GM06990 (cell line): ENCODE results near the gene KLK3.

ENCODE experiments used
- DNase-seq: peaks from one replicate; pipeline ENCODE4 v3.0.0-alpha.2; 2011; ENCODE audit not compliant: insufficient read length; ENCODE audit errors: extremely low read depth
- H3K27me3 ChIP-seq: replicated peaks from 2 replicates; pipeline ENCODE4 v1.6.0; 2011; ENCODE audit warnings: low read length; ENCODE audit not compliant: control insufficient read depth, insufficient read depth
- H3K36me3 ChIP-seq: 2 replicates; pipeline ENCODE4 v1.5.1; 2011; ENCODE audit warnings: low read length; ENCODE audit not compliant: control insufficient read depth, insufficient read depth
- H3K4me3 ChIP-seq: replicated peaks from 2 replicates; pipeline ENCODE4 v1.5.1; 2011; ENCODE audit warnings: low read depth, mild to moderate bottlenecking, control low read depth, low read length
- TF ChIP-seq, protein P1 (sequence below): IDR thresholded peaks from 2 replicates; pipeline ENCODE4 v1.5.1; 2011; ENCODE audit warnings: low read length, control low read depth, mild to moderate bottlenecking, inconsistent platforms; ENCODE audit not compliant: insufficient read depth, poor library complexity, severe bottlenecking

KLK3 gene

DNA sequence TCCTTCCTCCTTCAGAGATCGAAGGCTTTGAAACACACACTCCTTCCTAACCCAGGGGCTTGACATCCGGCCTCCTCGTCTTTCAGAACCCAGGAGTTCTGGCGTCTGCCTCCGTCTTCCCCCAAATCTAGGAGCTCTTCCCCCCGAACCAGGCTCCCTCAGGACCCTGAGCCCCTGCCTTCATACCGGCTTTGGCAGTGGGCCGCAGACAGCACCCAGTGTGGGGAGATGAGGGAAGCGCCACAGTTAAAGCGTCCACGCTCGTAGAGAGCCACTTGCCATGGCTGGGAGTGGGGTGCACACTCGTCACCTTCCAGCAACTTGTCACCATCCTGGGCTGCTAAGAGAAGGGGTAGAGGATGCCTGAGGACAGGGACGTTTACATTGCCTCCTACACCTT lies 27.2 kb upstream of the KLK3 start:
- no peak for DNase-seq
- TF ChIP-seq, protein P1, sequence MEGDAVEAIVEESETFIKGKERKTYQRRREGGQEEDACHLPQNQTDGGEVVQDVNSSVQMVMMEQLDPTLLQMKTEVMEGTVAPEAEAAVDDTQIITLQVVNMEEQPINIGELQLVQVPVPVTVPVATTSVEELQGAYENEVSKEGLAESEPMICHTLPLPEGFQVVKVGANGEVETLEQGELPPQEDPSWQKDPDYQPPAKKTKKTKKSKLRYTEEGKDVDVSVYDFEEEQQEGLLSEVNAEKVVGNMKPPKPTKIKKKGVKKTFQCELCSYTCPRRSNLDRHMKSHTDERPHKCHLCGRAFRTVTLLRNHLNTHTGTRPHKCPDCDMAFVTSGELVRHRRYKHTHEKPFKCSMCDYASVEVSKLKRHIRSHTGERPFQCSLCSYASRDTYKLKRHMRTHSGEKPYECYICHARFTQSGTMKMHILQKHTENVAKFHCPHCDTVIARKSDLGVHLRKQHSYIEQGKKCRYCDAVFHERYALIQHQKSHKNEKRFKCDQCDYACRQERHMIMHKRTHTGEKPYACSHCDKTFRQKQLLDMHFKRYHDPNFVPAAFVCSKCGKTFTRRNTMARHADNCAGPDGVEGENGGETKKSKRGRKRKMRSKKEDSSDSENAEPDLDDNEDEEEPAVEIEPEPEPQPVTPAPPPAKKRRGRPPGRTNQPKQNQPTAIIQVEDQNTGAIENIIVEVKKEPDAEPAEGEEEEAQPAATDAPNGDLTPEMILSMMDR: no peak
- Histone ChIP-seq H3K27me3 (no peaks in the 10 kb centered on the region), H3K36me3 (no peaks in the 10 kb centered on the region), H3K4me3 (no peak overlapping the region)

DNA sequence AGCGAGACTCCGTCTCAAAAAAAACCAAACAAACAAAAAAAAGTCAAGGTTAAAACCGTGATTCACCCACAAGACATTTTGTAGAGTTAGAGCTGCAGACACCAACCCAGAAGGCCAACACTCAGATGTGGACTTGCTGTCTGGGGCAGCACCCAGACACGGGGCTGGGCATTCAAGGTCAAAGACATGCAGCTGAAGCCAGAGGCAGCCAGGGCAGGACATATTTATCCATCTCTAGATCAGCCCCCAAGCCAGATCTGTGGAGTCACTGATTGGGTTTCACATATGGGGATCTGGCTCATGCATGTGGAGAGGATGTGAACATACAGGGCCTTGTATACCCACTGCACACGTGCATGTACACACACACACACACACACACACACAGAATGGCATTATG lies 24.9 kb upstream of the KLK3 start:
- Histone ChIP-seq H3K36me3 (no peaks in the 10 kb centered on the region), H3K4me3 (no peak overlapping the region), H3K27me3 (no peaks in the 10 kb centered on the region)
- DNase-seq: no peak
- TF ChIP-seq, protein P1: no peak

DNA sequence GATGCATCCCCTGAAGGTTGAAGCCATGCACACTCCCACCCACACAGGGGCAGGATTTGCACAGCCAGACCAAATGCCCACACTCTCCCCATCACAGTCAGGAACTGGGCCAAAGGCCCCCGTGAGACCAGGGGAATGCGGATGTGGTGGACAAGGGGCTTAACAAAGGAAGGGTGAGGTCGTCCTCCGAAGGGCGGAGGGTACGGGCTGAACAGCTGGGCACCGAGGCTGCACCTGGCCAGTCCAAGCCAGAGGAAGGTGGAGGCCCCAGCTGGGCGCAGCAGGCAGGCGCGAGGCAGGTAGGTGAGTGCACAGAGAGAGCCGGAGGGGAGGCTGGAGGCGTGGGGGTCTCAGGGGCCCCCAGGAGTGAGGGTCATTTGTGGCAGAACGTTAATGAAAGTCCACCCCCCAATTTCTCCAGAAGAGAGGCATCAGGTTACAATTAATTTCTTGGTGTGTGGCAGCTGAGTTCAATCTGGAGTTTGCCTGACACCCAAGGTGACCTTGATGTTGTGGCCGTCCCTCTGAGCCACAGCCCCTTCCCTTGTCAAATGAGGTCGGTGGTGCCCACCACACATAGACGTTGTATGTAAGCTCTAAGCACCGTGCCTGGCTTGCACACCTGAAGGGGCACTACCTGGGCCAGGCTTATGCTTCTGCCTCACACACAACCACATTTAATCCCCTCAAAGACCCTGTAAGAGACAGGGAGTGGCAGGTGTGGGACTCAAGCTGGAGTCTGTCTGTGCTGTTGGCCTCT lies 24.3 kb upstream of the KLK3 start:
- H3K36me3 ChIP-seq: no peaks in the 10 kb centered on the region

DNA sequence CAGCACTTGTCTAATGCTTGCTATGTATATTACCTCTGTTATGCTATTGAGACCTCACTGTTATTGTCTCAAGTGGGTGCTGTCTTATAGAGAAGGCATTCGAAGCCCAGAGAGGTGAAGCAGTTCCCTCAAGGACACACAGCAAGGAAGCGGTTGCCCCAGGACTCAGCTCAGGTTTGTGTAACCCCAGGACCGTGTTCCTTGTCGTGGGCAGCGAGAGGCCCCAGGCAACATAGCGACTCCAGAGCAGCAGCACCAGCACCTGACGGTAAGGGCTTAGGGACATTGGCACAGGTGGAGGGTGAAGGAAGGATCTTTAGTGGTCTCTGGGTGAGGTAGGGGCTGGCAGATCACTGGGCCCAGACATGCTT lies 23.7 kb upstream of the KLK3 start:
- H3K27me3 ChIP-seq: no peaks in the 10 kb centered on the region

More for the DNA sequence above, 24.3 kb upstream of the KLK3 start:
- Histone ChIP-seq H3K27me3 (no peaks in the 10 kb centered on the region), H3K4me3 (no peak overlapping the region)
- TF ChIP-seq, protein P1: no peak
- DNase-seq: no peak

DNA sequence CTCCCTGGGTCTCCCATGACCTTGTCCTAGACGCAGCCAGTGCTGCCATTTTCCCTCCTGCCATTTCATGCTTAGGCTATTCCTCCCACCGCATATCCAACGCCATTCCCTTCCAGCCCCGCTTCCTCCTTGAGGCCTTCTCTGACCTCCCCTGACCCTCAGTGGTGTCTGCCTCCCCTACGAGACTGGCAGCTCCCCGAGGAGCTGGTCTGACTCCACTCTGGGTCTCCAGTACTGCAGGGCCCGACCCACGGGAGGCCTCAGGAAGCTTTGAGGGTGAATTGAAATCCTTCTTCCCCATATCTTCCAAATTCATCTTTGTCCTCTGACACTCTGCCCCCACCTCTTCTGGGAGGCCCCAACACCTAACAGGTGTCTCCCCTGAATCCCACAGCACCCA lies 22.0 kb upstream of the KLK3 start:
- no peak for DNase-seq

More for the DNA sequence above, 23.7 kb upstream of the KLK3 start:
- DNase-seq: no peak
- no peak overlapping the region for H3K4me3 ChIP-seq
- no peaks in the 10 kb centered on the region for H3K36me3 ChIP-seq
- TF ChIP-seq, protein P1: no peak

More for the DNA sequence above, 22.0 kb upstream of the KLK3 start:
- Histone ChIP-seq H3K4me3 (no peak overlapping the region), H3K36me3 (no peaks in the 10 kb centered on the region), H3K27me3 (no peaks in the 10 kb centered on the region)
- TF ChIP-seq, protein P1: no peak
